WERI-Rb-1 (cell line): ENCODE data around the gene GALNT11.

Experiments used
- DNase-seq: peaks from one replicate; pipeline ENCODE4 v3.0.0-alpha.2; 2020
- H3K27ac ChIP-seq: fragments of 250-450 bp; sonication (Bioruptor Pico); 2 replicates; pipeline ENCODE4 v1.5.1; 2020; ENCODE audit warnings: mild to moderate bottlenecking, moderate library complexity
- H3K27me3 ChIP-seq: fragments of 250-450 bp; sonication (Bioruptor Pico); 2 replicates; pipeline ENCODE4 v1.5.1; 2021; ENCODE audit warnings: mild to moderate bottlenecking, low read depth, moderate library complexity; ENCODE audit not compliant: insufficient read depth, severe bottlenecking
- H3K36me3 ChIP-seq: fragments of 250-450 bp; sonication (Bioruptor Pico); 2 replicates; pipeline ENCODE4 v1.5.1; 2020; ENCODE audit warnings: mild to moderate bottlenecking, moderate library complexity
- H3K4me3 ChIP-seq: 2 replicates; pipeline ENCODE4 v1.5.1; 2011; ENCODE audit warnings: low read depth, mild to moderate bottlenecking, control low read depth, low read length
- H3K9me3 ChIP-seq: fragments of 250-450 bp; sonication (Bioruptor Pico); 2 replicates; pipeline ENCODE4 v1.5.1; 2021; ENCODE audit warnings: mild to moderate bottlenecking, moderate library complexity; ENCODE audit not compliant: severe bottlenecking
- TF ChIP-seq, protein P1 (sequence below): IDR thresholded peaks from 2 replicates; pipeline ENCODE4 v1.5.1; 2011; ENCODE audit warnings: low read depth, mild to moderate bottlenecking, control low read depth, inconsistent platforms, low read length

GALNT11 gene

DNA sequence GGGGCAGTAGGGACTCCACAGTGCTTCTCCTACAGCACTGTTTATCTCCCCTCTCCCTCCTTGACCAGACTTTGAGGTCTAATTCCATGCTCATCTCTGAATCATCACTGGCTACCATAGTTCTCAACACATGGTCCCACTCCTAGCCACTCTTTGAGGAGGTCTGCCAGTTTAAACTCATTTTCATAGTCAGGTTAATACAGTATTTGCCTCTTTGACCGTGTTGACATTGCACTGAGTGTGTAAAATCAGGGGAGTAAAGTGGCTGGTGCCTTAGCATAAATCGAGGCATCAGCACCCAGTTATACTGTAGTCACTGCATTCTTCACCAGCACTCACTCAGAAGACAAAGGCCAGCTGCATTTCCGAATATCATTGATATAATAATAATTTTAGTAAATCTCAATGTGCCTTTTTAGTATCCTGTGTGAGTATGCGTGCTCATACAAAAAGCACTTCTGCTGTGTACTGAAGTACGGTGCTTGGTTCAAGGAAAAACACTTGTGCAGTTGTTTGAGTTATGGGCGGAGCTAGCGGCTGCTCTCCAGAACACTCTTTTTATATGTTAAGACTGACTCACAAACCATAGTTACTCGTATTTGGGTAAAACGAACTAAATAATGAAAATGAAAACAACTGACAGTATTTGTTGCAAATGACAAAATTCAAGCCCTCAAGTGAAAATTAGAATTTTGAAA lies 89.7 kb downstream of the GALNT11 start:
- DNase-seq: no peak
- Histone ChIP-seq H3K4me3 (no peak overlapping the region), H3K27me3 (no peaks in the 10 kb centered on the region), H3K9me3 (no peaks in the 10 kb centered on the region), H3K36me3 (peaks cover 53% of the 10 kb centered on the region), H3K27ac (no peak overlapping the region)
- TF ChIP-seq, protein P1, sequence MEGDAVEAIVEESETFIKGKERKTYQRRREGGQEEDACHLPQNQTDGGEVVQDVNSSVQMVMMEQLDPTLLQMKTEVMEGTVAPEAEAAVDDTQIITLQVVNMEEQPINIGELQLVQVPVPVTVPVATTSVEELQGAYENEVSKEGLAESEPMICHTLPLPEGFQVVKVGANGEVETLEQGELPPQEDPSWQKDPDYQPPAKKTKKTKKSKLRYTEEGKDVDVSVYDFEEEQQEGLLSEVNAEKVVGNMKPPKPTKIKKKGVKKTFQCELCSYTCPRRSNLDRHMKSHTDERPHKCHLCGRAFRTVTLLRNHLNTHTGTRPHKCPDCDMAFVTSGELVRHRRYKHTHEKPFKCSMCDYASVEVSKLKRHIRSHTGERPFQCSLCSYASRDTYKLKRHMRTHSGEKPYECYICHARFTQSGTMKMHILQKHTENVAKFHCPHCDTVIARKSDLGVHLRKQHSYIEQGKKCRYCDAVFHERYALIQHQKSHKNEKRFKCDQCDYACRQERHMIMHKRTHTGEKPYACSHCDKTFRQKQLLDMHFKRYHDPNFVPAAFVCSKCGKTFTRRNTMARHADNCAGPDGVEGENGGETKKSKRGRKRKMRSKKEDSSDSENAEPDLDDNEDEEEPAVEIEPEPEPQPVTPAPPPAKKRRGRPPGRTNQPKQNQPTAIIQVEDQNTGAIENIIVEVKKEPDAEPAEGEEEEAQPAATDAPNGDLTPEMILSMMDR: no peak

DNA sequence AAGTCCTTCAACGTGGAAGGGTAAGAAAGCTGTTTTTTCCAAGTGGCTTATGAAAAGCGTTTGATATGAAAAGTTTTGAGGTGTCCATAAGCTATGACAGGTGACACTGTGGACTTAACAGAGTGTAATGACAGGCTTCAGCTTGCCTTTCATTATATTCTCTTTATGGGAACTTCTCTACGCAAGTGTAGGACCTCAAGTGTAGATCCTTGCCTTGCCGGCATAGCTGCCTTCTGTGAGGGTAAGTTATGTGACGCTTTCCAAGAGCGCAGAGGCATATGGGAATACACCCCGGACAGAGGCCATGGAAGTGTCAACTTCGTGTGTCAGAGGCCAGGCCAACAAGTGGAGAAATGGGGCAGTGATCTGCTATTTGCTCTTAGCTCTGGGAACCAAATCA lies 91.9 kb downstream of the GALNT11 start:
- Histone ChIP-seq H3K27ac (no peak overlapping the region), H3K4me3 (no peak overlapping the region), H3K36me3 (peaks cover 74% of the 10 kb centered on the region), H3K27me3 (no peaks in the 10 kb centered on the region), H3K9me3 (no peaks in the 10 kb centered on the region)
- no peak for DNase-seq
- TF ChIP-seq, protein P1: no peak

DNA sequence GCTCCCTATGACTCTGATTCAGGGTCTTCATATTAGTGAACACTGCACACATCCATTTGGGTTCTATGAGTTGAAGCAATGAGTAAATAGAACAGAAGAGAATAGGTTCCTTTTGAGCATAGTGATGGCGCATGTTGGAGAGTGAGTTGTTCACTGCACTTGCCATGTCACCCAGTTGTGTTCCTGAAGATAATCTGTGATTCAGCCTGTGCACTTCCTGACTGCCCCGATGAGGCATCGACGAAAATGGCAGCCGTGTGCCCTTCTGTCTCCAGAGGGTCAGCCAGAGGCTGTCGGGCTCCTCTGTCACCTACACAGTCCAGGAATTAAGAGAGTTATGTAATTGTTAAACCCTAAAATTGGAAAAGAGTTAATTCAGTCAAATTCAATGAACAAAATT lies 94.7 kb downstream of the GALNT11 start:
- TF ChIP-seq, protein P1: no peak
- DNase-seq: no peak
- peaks cover 83% of the 10 kb centered on the region for H3K36me3 ChIP-seq

DNA sequence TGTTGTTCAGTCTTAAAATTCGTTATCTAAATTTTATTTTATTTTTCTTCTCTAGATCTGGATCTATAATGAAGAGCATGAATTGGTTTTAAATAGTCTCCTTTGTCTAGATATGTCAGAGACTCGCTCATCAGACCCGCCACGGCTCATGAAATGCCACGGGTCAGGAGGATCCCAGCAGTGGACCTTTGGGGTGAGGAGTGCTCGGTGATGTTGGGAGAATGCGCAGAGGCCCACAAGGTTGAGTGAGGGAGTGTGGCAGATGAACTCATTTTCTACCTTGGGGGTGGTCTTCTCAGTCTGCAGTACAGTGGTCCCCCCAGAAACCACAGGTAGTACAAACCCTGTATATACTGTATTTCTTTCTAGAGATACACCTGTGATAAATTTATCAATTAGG lies 95.3 kb downstream of the GALNT11 start:
- Histone ChIP-seq H3K4me3 (no peak overlapping the region), H3K27ac (no peak overlapping the region), H3K9me3 (no peaks in the 10 kb centered on the region), H3K36me3 (peaks cover 81% of the 10 kb centered on the region), H3K27me3 (no peaks in the 10 kb centered on the region)
- DNase-seq: no peak
- TF ChIP-seq, protein P1: no peak

More for the DNA sequence above, 94.7 kb downstream of the GALNT11 start:
- Histone ChIP-seq H3K9me3 (no peaks in the 10 kb centered on the region), H3K27ac (no peak overlapping the region), H3K27me3 (no peaks in the 10 kb centered on the region), H3K4me3 (no peak overlapping the region)

DNA sequence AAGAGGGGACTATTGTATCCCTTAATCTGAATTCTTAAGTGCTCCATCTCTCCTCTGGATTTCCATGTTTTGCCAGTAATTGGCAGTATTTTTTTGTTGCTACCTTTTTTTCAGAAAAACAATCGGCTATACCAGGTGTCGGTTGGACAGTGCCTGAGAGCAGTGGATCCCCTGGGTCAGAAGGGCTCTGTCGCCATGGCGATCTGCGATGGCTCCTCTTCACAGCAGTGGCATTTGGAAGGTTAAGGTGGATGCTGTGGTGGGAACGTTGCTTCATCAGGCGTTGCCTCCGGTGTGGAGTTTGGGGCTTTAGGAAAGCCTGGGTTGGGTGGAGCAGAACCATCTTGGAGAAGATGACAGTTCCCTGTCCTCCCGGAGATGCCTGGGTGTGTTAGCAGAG lies 96.0 kb downstream of the GALNT11 start:
- H3K9me3 ChIP-seq: no peaks in the 10 kb centered on the region
- H3K36me3 ChIP-seq: peaks cover 84% of the 10 kb centered on the region
- H3K27ac ChIP-seq: no peak overlapping the region
- no peaks in the 10 kb centered on the region for H3K27me3 ChIP-seq
- no peak for DNase-seq
- H3K4me3 ChIP-seq: no peak overlapping the region
- TF ChIP-seq, protein P1: no peak

DNA sequence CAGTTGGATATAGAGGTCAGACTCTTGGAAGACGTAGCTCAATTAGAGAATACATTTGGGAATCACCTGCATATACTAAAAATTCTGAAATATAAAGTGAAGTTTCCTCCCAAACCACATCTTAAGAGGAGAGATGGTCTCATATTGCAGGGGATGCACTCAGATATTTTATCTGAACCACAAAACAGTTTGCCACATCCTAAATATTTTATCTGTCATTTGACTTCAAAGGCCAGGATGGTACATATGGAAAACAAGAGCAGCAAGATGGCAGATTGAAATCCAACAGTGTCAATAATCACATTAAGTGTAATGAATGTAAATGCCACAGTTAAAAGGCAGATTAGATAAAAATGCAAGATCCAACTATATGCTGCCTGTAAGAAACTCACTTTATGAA lies 97.1 kb downstream of the GALNT11 start:
- peaks cover 87% of the 10 kb centered on the region for H3K36me3 ChIP-seq
- H3K9me3 ChIP-seq: no peaks in the 10 kb centered on the region
- DNase-seq: no peak
- TF ChIP-seq, protein P1: no peak
- no peaks in the 10 kb centered on the region for H3K27me3 ChIP-seq
- H3K27ac ChIP-seq: no peak overlapping the region
- H3K4me3 ChIP-seq: no peak overlapping the region
